WI38 (cell line): ENCODE results near the gene UTRN.
A peak's percentile ranks its signal among the peaks of the same experiment; 100 is the strongest.

Source experiments
- H3K4me3 ChIP-seq: 2 replicates; pipeline ENCODE4 v1.5.1; 2011; ENCODE audit warnings: low read depth, mild to moderate bottlenecking, control low read depth, low read length
- TF ChIP-seq, protein P1 (sequence below): IDR thresholded peaks from 2 replicates; pipeline ENCODE4 v1.5.1; 2012; ENCODE audit warnings: low read depth, mild to moderate bottlenecking, control low read depth, low read length

UTRN gene

DNA sequence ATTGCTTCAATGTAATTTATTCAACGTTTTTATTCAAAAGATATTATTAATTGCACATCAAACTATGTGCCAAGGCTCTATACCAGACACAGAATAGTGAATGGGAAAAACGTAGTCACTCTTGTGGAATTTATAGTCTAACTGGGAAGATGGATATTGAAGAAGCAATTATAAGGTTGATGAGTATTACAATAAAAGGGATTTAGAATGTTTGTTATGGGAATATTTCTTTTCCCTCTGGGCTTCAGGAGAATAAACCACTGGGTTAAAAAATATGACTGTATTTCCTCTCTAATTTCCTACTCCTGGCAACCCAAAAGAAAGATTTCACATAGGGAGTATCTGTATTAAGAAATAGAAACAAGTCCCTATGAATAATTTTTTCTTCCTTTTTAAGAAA, 25.1 kb upstream of the UTRN start:
- H3K4me3 ChIP-seq: no peak overlapping the region
- TF ChIP-seq, protein P1, sequence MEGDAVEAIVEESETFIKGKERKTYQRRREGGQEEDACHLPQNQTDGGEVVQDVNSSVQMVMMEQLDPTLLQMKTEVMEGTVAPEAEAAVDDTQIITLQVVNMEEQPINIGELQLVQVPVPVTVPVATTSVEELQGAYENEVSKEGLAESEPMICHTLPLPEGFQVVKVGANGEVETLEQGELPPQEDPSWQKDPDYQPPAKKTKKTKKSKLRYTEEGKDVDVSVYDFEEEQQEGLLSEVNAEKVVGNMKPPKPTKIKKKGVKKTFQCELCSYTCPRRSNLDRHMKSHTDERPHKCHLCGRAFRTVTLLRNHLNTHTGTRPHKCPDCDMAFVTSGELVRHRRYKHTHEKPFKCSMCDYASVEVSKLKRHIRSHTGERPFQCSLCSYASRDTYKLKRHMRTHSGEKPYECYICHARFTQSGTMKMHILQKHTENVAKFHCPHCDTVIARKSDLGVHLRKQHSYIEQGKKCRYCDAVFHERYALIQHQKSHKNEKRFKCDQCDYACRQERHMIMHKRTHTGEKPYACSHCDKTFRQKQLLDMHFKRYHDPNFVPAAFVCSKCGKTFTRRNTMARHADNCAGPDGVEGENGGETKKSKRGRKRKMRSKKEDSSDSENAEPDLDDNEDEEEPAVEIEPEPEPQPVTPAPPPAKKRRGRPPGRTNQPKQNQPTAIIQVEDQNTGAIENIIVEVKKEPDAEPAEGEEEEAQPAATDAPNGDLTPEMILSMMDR: no peak

DNA sequence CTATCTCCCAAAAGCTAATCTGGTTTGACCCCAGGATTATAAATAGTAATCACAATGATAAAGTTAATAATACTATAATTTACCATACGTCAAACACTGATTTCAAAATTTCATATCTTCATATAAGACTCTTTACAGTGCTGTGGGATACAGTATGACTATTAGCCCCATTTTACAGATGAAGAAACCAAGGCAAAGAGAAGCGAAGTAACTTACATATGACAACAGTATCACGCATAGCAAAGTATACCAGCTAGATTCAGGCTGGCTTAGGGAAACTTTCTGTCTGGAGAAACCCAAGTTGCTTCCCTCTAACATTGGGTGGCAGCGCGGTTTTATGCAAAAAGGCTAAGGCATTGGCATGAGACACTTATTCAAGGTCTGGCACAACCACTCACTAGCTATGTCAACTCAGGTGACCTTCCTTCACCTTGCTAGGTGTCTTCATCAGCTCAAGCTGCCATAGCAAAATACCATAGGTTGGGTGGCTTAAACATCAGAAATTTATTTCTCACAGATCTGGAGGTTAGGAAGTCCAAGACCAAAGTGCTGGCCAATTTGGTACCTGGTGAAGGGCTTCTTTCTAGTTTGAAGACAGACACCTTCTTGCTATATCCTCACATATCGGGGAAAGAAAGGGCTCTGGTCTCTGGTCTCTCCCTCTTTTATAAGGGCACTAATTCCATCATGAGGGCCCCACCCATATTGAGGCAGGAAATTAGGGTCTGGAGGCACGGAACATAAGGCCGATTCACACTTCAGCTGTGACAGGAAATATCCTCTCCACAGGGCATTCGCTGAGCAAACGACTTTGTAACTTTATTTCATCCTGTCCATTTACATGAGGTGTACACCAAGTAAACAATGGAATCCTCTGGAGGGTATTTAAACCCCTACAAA, 22.4 kb upstream of the UTRN start:
- no peak overlapping the region for H3K4me3 ChIP-seq
- TF ChIP-seq, protein P1: no peak

DNA sequence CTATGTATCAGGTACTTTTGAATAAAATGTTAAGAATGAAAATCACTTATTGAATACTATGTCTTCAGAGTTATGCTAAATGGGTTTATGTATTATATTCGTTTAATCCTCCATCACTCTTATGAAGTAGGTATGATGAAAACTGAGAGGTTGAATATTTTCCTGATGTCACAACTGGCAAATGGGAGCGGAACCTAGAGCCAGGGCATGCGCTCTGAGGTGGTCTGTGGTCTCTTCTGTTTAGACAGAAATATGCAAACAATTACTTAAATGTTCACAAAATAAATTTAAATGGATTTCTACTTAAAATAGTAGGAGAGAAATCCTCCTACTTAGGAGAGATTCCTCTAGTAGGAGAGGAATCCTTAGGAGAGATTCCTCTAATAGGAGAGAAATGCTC, 21.3 kb upstream of the UTRN start:
- H3K4me3 ChIP-seq: peak overlapping the region; percentile 19; the same call in 1 of the 2 replicates
- TF ChIP-seq, protein P1: no peak

DNA sequence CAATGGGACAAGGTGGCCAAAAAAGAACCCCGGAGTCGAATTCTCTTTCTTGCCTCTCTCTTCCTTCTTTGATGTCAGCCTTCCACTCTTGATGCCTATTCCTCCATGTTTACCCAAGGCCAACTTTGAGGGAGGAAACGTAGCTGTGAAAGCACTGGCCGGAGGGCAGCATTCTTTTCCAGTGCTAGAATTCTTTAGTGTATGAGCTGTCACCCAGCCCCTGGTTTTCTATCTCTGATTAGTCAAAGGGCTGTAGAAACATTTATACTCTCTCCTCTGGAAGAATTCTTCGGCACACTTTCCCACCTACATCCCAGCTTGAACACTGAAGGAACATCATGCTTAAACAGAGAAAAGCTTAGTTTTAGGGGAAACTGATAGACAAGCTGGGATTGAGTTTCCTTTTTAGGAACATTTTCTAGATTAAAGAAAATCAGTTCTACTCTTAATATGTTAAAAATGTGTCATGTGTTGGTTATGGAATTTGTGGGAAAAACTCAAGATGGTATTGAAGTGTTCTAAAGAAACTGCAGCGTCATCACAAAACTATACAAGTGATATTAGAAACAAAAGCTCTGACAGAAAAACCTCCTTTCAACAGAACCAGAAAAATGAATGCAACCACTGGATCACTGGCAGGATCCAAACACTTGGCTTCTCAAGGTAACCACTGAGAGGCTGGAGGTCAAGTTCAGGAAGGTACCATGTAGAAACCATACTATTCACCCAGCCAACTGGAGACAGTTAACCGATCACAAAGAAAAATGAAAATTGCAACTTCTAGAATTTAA, 20.7 kb upstream of the UTRN start:
- peak overlapping the region; percentile 19 for H3K4me3 ChIP-seq
- TF ChIP-seq, protein P1: no peak

DNA sequence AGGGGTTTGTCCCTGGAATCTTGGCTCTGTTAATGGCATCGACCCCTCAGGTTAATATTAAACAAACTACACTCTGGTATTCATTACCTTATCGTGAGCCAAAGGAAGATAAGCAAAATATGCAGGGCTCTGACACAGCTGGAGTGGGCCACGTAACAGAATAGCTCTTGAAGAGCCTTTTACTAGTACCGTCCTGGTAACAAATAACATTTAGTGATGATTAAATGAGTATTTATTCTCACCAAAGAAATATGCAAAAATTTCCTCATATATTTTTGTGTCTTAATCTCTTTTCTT, 20.1 kb upstream of the UTRN start:
- H3K4me3 ChIP-seq: peak overlapping the region; percentile 15
- TF ChIP-seq, protein P1: no peak

DNA sequence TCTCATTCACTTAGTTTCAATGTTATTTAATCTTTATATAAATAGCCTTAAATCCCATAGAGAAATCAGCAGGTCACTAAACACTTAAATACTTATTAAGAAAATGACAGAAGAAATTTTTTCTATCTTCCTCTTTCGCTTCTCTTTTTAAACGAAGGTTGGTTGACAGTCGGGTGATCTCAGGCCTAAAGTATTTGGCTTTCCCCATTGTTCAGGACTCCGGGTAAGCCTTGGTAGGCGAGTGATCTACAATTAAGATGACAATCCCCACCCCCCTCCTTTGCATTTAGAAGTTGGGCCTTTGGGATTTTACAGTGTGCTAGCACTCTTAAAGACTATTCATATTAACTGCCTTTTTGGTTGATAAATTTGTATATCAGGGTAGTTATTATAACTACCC, 19.7 kb upstream of the UTRN start:
- no peak overlapping the region; the same call in 1 of the 2 replicates for H3K4me3 ChIP-seq

More for the DNA sequence above, 19.7 kb upstream of the UTRN start:
- TF ChIP-seq, protein P1: no peak
